HG02870 (cell line): ENCODE measurements around the gene AGPAT3.
A peak's percentile ranks its signal among the peaks of the same experiment; 100 is the strongest.

Experiments
- ATAC-seq: cut with Tn5 transposase; IDR thresholded peaks from one replicate; pipeline ENCODE4 v1.9.1; 2021; ENCODE audit warnings: mild to moderate bottlenecking, moderate library complexity; ENCODE audit not compliant: unreplicated experiment

The AGPAT3 gene

GRCh38 chr21:43861706-43862105 lies 3.3 kb upstream of the AGPAT3 start:
- no peak for ATAC-seq

DNA sequence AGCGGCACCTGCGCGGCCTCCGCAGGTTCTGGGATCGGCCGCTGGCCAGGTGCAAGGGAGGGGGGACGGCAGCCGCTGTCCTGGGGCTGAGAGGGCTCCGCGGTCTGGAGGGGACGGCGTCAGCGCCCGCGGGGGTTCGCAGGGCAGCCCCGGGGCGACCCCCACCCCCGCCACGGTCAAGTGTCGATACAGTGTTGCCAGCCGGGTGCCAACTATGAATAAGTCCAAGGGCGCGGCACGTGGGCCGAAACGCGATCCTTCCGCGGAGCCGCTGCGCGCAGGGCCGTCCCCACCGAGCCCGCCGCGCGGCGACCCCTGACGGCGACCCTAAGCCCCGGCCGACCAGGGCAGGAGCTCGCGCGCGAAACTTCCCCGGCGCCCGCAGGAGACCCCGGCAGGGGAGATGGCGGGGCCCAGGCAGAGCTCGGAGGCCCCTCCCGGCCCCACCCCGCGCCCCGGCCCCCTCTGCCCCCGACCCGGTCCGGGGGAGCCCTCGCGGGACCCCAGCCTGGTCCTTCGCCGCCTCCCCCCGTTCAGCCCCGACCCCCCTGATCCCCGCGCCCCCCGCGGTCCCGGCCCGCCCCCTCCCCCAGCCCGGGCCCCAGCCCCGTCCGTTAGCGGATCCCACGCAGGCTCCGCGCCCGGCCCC lies 586 bp upstream of the AGPAT3 start:
- no peak for ATAC-seq

GRCh38 chr21:43865540-43866259 lies 677 bp downstream of the AGPAT3 start:
- no peak for ATAC-seq

- no peak for ATAC-seq
Observed at GRCh38 chr21:43866260-43866629, 1.2 kb downstream of the AGPAT3 start.

DNA sequence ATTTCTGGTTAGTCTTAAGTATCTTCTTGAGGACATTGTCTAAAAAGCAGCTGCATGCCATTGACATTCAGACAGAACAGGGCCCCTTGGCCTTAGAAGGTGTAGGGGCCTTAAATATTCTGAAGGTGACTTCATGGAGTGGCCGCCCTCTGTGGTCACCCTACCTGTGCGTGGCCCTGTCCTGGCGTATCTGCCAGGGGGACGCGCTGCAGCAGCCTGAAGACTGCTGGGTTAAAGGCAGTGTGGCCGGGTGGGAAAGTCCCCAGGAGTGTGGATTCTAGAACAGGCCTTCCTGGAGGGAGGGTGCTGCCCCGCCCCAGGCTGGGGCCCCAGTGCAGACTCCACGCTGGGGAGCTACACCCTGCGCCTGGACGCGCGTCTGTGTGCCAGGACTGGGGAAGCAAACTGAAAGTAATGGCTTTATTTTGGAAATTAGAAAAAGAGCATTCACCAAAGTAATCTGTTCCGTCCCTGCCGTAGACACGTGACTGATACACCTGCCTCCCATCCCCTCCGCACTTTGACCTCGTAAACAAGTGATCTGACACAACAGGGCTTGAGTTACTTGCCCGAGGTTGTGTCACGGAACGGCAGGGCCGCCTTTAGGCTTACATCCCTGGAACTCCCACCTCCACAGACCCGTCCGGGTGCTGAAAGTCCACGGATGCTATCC lies 1.8 kb downstream of the AGPAT3 start:
- ATAC-seq = peak; percentile 58

GRCh38 chr21:43867332-43867703 lies 2.3 kb downstream of the AGPAT3 start:
- ATAC-seq = no peak

GRCh38 chr21:43867948-43868347 lies 2.9 kb downstream of the AGPAT3 start:
- no peak for ATAC-seq

- no peak for ATAC-seq
Observed at GRCh38 chr21:43868461-43868860, 3.4 kb downstream of the AGPAT3 start.

- no peak for ATAC-seq
Observed at GRCh38 chr21:43869486-43870325, 4.7 kb downstream of the AGPAT3 start.

GRCh38 chr21:43871487-43871886 lies 6.5 kb downstream of the AGPAT3 start:
- ATAC-seq = no peak

DNA sequence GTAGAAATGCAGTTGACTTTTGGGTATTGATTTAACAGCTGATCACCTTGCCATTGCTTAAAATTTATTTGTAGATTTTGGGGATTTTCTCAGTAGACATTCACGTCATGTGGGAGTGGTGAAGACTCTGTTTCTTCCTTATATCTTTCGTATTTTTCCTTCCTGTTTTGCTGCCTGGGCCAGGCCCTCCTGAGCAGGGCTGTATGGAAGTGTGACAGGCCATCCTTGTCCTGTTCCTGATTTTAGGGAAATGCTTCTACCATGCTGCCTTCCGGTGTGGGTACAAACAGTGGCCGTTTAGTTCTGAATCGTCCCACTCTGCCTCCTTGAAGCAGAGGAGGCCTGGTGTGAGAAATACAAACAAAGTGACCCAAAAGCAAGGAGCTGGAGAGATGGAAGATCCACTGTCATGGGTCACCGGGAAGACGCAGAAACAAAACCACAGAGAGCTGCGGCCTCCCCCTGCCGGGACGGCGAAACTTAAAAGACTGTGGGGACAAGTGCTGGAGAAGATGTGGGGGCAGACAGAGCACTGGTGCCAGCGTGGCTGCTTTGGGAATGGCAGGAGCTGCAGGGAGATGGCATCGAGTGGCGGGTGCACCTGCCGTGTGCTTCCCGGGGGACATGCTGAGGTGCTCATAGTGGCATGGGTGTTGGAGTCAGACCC lies 7.6 kb downstream of the AGPAT3 start:
- no peak for ATAC-seq

- ATAC-seq = no peak
Observed at GRCh38 chr21:43873673-43874072, 8.7 kb downstream of the AGPAT3 start.

DNA sequence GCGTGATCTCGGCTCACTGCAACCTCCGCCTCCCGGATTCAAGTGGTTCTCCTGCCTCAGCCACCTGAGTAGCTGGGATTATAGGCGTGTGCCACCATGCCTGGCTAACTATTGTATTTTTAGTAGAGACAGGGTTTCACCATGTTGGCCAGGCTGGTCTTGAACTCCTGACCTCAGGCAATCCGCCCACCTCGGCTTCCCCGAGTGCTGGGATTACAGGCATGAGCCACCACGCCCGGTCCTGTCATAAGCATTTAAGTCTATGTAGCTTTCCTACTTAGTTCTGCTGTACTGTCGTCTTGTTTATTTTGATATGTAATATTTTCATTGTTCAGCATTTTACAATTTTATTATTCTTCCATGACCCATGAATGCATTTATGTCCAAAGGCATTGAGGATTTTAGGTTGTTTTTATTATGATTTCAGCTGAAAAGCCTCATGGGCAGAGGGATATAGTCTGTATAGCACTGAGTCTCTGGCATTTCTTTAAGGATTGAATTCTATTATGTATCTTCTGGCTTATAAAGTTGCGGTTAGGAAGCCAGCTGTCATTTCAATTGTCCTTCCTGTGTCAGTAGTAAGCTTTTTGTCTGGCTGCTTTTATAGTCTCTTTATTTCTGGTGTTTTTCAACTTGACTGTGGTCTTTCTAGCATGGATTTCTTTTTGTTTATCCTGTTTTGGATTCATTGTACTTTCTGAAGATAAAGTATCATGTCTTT lies 9.2 kb downstream of the AGPAT3 start:
- no peak for ATAC-seq

GRCh38 chr21:43876605-43877004 lies 11.6 kb downstream of the AGPAT3 start:
- ATAC-seq = no peak

DNA sequence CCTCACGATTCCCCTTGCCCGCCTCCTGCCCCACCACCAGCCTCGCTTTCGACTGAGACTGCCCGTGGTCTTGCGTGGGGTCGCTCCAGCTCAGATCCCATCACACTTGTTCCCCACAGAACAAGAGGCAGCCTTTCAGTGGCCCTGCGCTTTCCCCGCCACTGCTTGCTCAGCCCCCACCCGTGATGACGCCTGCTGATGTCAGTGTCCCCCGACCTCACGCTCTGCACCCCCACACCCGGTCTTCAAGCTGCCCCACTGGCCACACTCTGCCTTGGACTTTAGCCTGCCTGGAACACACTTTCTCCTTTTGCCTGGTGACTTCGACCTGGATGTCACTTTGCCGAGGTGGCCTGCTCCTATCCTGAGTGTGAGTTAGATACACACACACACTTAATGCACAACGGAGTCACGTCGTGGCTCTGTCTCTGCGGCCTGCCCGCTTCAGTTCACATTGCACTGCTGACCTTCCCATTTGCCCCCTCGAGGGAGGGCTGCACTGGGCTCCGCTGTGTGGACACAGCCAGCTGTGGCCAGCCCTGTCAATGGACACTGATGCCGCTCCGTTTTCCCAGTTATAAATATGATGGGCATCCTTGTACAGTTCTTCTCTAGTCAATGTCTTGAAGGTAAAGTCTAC lies 13.0 kb downstream of the AGPAT3 start:
- ATAC-seq = no peak

DNA sequence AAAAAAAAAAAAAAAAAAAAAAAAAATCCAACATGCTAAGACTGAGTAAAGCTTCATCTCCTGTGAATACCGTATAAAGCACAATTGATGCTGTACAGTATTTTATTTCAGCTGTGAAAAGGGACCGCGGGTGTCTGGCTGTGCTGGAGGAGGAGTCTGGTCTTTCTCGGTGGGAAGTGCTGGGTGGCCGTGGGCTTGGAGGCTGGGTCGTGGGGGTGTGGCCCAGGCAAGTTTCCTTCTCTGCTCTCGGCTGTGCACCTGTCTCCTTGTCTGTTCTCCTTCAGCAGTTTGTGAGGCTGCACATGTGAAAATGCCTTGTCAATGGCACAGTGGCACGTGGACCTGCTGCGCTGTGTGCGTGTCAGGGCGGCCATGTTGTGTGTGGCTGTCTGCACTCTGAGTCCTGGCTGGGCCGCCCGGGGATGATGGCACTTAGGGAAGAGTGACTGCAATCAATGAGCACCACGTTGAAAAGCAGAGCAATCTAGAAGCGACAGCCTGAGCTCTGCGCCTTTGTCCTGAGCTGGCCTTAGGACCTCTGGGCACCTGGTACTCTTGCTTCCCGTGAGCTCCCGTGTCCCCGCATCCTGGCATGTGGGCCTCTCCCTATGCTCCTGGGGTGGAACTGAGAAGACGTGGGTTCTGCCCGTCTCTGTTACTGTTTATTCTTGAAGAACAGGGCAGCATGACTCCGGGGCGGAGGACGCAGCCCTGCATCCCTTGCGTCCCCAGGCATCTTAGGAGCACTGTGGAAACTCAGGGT lies 14.5 kb downstream of the AGPAT3 start:
- ATAC-seq = no peak

GRCh38 chr21:43880111-43880985 lies 15.3 kb downstream of the AGPAT3 start:
- no peak for ATAC-seq

DNA sequence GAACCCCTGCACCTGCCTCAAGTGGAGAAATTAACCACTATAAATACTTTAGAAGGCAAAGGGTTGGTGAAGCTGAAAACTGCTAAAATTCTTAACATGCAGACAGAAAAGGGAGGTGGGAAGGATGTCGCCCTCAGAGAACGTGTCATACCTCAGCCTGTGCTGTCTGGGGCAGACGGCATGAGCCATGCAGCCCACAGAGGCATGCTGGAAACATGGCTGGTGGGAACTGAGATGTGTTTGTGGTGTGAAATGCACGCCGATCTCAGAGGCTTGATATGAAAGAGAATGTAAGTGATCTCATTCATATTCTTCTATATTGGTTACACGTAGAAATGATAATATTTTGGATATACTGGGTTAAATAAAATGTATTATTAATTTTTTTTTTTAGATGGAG lies 16.3 kb downstream of the AGPAT3 start:
- no peak for ATAC-seq
